ENCODE measurements around the gene MAPK10. TPM values are rescaled to one million over a fixed set of nuclear protein-coding genes. Genes with fewer than 3 reads are reported as not detected.

Gene MAPK10
- total RNA-seq, 1 experiment from 2014 or later, result 5.2 TPM

GRCh38 chr4:86334020-86334750, 25.7 kb downstream of the MAPK10 start (continued):
- no peak for TF ChIP-seq EMX1 (CRISPR knock-in tag; IDR thresholded peaks at IDR 0.05)
- no peak for TF ChIP-seq ATF3 (CRISPR knock-in tag; conservative IDR thresholded peaks at IDR 0.05)

GRCh38 chr4:86333236-86333635, 26.6 kb downstream of the MAPK10 start:
- no peak overlapping the region for H3K4me3 Mint-ChIP-seq
- DNase-seq (ENCODE audit: low spot score) (no peak), ATAC-seq (no peak)
- H3K9me3 Mint-ChIP-seq, result peaks cover 4% of the 10 kb centered on the region; the same call in 1 of the 2 replicates
- H3K4me1 Mint-ChIP-seq, result no peaks in the 10 kb centered on the region
- ChIA-PET POLR2A (no interaction called here), CTCF (no interaction called here)
- H3K36me3 Mint-ChIP-seq, result no peaks in the 10 kb centered on the region
- TF ChIP-seq ZNF138 (CRISPR knock-in tag; conservative IDR thresholded peaks at IDR 0.05) (no peak), CREB1 (CRISPR knock-in tag; IDR thresholded peaks at IDR 0.05) (no peak), USF2 (CRISPR knock-in tag; IDR thresholded peaks at IDR 0.05) (no peak), GRHL2 (CRISPR knock-in tag; IDR thresholded peaks at IDR 0.05; ENCODE audit: insufficient replicate concordance, severe bottlenecking) (no peak), MLX (CRISPR knock-in tag; IDR thresholded peaks at IDR 0.05) (no peak), OVOL2 (CRISPR knock-in tag; IDR thresholded peaks at IDR 0.05; ENCODE audit: borderline replicate concordance) (no peak), MXD4 (CRISPR knock-in tag; IDR thresholded peaks at IDR 0.05; ENCODE audit: borderline replicate concordance) (no peak), NR2C2 (CRISPR knock-in tag; IDR thresholded peaks at IDR 0.05) (no peak), ZNF396 (CRISPR knock-in tag; IDR thresholded peaks at IDR 0.05; ENCODE audit: borderline replicate concordance) (no peak), ZNF121 (CRISPR knock-in tag; IDR thresholded peaks at IDR 0.05) (no peak), TCF7 (CRISPR knock-in tag; IDR thresholded peaks at IDR 0.05; ENCODE audit: low read depth) (no peak), JUN (CRISPR knock-in tag; IDR thresholded peaks at IDR 0.05) (no peak), NFATC4 (CRISPR knock-in tag; IDR thresholded peaks at IDR 0.05) (no peak), MYBL2 (CRISPR knock-in tag; IDR thresholded peaks at IDR 0.05) (no peak), ZBTB21 (CRISPR knock-in tag; IDR thresholded peaks at IDR 0.05; ENCODE audit: borderline replicate concordance) (no peak), ZNF416 (CRISPR knock-in tag; IDR thresholded peaks at IDR 0.05) (no peak), ZNF281 (CRISPR knock-in tag; IDR thresholded peaks at IDR 0.05) (no peak), NFE2L1 (CRISPR knock-in tag; IDR thresholded peaks at IDR 0.05) (no peak), SOX15 (CRISPR knock-in tag; IDR thresholded peaks at IDR 0.05) (no peak), SP1 (CRISPR knock-in tag; conservative IDR thresholded peaks at IDR 0.05) (no peak)
- no peak overlapping the region for H3K27ac Mint-ChIP-seq
- H3K27me3 Mint-ChIP-seq (ENCODE audit: low read depth), result no peaks in the 10 kb centered on the region

Data from WTC11 (cell line).